ENCODE results near the gene TNXB.
"Not testable (repeated sequence)": the region's sequence is repeated elsewhere in the genome, so short reads cannot be mapped to it uniquely, and the experiment has no call there.

Gene TNXB

GRCh38 chr6:32056254-32056653 is 52.9 kb downstream of the TNXB start:
- DNase-seq, result no peak

- DNase-seq, result not testable (repeated sequence)
These were observed 53.4 kb downstream of the TNXB start for GRCh38 chr6:32055756-32056155.

- DNase-seq, result not testable (repeated sequence)
These were observed 55.8 kb downstream of the TNXB start for GRCh38 chr6:32053314-32053713.

DNA sequence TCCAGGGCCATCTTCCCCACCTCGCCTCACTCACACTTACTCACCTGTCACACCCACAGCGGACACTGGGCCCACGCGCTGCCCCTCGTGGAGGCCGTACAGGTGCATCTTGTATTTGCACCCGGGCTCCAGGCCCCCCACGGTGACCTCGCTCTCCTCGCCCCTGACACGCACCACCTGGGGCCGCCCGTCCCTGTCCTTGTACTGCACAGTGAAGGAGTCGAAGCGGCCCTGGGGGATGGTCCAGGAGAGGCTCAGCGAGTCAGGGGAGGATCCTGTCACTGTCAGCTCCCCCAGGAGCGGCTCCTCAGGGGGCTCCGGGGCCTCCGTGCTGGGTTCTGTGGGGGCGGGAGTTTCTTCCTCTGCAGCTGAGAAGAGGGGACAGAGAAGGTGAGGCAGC is 56.5 kb downstream of the TNXB start:
- DNase-seq, result not testable (repeated sequence)

- DNase-seq, result no peak
These were observed 58.6 kb downstream of the TNXB start for GRCh38 chr6:32050562-32050961.

DNA sequence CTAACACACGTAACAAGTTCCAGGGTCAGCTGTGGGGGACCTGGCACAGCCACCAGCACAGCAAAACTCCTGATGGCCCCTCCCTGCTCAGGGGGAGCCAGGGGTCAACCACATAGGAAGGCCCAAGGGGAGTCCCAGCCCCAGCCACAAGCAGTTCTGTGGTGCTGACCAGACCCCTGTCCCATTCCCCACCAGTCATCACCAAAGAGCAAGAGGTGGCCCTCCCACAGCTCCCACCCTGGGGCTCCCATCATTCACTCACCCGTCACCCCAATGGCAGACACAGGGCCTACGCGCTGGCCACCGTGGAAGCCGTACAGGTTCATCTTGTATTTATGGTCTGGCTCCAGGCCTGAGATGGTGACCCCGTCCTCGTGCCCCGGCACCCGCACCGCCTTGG is 59.4 kb downstream of the TNXB start:
- DNase-seq, result not testable (repeated sequence)

DNA sequence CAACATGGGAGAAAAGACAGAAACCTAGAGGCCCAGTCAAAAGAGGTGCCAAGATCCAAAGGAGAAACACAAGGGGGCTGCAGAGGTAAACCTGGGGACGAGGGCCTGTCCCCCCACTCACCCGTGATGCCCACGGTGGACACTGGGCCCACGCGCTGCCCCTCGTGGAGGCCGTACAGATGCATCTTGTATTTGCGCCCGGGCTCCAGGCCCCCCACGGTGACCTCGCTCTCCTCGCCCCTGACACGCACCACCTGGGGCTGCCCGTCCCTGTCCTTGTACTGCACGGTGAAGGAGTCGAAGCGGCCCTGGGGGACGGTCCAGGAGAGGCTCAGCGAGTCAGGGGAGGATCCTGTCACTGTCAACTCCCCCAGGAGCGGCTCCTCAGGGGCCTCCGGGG is 60.0 kb downstream of the TNXB start:
- not testable (repeated sequence) for DNase-seq

DNA sequence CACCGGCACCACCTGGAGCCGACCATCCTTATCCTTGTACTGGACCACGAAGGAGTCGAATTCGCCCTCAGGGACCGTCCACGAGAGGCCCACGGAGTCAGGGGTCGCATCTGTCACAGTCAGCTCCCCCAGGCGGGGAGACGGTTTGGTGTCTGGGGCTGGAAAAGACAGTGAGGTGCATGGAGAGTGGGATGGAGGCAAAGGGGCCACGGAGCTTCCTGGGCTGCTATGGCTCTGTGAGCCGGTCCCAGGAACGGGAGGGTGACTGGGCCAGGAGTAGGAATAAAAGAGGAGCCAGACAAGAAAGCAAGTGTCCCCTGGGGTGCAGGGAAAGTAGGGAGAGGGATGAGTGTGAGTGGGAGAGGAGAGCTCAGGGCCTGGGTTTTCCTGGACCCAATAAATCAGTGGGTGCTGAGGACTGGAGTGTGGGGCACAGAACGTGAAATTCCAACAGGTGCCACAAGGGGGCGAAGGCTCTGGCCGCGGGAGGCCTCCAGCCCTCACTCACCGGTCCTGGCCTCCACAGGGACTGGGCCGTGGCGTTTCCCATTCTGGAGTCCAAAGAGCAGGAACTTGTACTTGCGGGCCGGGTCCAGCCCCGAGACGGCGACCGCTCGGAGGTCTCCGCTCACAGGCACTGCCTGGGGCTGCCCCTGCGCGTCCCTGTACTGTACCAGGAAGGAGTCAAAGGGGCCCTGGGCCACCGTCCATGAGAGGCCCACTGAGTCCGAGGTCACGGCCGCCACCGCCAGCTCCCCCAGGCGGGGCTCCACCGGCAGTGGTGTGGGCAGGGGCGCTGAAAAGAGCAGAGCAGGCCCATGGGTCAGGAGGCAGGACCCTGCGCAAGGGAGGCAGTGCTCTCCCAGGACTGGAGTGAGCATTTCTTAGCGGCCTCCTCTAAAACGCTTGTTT is 61.0 kb downstream of the TNXB start:
- DNase-seq, result peak; percentile 74

DNA sequence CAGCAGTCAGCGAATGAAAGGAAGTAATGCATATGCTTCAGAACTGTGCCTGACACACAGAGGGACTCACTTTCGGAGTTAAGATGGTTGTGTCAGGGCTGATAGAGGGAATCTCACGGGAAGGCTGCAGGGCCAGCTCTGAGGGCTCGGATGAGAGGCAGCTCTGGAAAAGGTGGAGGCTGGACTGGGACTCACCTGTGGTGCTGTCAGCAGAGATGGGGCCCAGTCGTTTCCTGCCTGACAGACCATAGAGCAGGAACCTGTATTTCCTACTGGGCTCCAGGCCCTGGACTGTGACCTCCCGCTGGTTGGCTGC is 61.6 kb downstream of the TNXB start:
- DNase-seq, result no peak

- DNase-seq, result no peak
These were observed 62.1 kb downstream of the TNXB start for GRCh38 chr6:32047084-32047478.

DNA sequence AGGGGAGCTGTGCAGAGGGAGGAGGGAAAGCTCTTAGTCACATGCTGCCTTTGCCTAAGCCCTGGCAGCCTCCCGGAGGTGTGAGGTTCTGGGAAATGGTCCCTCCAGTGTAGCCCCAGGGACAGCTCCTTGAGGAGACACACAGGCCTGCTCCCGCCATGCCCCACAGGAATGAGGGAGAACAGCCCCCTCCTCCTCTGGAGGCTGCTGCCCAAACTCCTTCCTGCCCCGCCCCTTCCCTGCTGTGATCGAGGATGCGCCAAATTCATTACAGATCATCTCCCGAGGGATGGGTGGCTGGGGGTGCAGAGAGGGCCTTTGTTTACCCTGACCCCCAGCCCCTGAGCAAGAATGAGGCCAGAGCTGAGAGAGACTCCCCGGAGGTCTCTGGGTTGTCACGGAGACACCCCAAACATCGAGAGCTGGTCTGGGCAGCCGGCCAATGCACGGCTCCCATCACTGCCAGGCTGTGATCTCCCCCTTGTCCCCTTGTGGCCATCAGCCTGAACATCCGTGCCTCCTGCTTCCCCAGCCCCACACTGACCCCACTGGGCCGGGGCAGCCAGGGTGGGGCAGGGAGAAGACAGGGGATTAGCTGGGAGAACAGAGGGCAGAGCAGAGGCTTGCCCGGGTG is 62.6 kb downstream of the TNXB start:
- no peak for DNase-seq

- DNase-seq, result no peak
These were observed 63.2 kb downstream of the TNXB start for GRCh38 chr6:32045811-32046449.

DNA sequence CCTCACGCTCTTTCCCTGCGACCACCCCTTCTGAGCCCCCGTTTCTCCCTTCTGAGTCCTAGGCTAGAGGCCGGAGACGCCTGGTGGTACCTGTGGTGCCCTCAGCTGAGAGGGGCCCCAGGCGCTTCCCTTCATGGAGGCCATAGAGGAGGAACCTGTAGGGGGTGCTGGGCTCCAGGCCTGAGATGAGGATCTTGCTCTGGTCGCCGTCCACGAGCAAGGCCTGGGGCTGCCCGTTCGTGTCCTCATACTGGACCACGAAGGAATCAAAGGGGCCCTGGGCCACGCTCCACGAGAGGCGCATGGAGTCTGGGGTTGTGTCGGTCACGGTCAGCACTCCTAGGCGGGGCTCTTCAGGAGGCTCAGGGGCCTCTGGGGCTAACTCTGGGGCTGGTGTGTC is 64.2 kb downstream of the TNXB start:
- DNase-seq, result not testable (repeated sequence)

DNA sequence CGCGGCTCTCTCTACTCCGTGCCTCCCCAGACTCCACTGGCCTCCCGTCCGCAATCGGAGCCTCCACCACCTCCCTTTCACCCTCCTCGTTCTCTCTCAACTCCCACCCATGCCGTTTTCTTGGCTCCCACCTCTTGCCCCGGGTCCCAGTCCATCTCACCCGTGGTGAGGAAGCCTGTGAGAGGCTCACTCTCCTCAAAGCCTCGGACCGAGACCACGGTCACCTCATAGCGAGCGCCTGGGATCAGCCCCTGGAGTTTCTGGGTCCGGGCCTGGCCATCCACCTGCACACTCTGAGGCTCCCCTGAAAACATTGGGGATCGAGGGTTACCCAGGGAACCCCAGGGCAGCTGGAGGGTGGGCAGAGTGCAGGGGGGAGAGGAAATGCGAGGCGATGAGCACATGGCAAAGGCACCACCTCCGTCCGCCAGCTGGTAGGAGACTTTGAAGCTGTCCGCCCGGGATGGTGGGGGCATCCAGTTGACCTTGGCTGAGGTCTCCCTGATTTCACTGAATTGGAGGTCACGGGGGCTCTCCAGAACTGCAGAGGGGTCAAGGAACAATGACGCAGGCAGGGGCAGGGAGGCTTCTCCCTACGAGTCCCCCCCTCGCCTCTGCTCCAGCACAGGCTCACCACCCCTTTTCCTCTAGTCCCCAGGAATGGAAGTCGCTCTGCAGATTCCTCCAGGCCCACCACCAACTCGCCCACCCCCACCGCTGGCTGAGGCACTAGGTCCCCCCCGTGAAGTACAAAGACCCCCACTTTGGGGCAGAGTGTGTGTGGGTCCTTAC is 65.4 kb downstream of the TNXB start:
- not testable (repeated sequence) for DNase-seq

DNA sequence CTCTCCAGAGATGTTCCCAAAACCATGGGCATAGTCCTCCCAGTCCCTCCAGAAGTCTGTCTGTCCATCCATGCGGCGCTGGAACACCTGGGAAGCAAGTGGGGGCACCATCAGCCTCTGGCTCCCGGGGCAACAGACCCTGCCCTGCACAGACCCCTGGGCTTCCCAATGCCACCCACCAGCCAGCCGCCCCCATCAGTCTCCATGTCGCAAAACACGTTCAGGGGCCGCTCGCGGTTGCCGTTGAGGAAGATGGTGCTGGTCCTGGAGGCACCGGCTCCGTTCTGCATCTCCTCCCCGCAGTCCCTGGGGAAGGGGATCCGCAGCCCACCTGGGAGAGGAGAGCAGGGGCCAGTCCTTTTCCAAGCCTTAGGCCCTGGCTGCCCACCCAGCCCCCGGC is 66.9 kb downstream of the TNXB start:
- DNase-seq, result not testable (repeated sequence)

DNA sequence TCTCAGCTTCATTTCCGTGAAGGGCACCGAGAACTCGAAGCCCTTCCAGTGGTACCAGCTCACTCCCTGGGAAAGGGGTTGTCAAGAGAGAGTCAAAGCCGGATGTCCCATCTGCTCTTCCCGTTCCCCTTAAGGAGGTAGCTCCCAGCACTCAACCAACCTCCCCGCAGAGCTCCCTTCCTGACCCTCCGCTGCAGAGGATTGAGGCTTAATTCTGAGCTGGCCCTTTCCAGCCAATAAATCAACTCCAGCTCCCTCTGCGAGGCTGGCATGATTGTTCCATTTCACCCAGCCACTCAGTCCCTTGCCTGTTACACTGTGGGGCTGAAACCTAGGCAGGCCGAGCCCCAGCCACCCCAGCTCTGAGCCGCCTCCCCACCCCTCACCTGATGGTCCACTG is 67.8 kb downstream of the TNXB start:
- not testable (repeated sequence) for DNase-seq

GRCh38 chr6:32041050-32041321 is 68.2 kb downstream of the TNXB start:
- DNase-seq, result not testable (repeated sequence)

DNA sequence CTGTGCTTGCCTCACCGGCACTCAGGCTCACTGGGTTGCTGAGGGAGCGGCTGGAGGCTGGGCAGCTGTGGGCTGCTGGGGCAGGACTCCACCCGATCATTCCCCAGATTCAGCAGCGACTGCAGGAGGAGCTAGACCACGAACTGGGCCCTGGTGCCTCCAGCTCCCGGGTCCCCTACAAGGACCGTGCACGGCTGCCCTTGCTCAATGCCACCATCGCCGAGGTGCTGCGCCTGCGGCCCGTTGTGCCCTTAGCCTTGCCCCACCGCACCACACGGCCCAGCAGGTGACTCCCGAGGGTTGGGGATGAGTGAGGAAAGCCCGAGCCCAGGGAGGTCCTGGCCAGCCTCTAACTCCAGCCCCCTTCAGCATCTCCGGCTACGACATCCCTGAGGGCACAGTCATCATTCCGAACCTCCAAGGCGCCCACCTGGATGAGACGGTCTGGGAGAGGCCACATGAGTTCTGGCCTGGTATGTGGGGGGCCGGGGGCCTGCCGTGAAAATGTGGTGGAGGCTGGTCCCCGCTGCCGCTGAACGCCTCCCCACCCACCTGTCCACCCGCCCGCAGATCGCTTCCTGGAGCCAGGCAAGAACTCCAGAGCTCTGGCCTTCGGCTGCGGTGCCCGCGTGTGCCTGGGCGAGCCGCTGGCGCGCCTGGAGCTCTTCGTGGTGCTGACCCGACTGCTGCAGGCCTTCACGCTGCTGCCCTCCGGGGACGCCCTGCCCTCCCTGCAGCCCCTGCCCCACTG is 68.7 kb downstream of the TNXB start:
- DNase-seq, result not testable (repeated sequence)

GRCh38 chr6:32039321-32040274 is 69.5 kb downstream of the TNXB start:
- DNase-seq, result not testable (repeated sequence)

DNA sequence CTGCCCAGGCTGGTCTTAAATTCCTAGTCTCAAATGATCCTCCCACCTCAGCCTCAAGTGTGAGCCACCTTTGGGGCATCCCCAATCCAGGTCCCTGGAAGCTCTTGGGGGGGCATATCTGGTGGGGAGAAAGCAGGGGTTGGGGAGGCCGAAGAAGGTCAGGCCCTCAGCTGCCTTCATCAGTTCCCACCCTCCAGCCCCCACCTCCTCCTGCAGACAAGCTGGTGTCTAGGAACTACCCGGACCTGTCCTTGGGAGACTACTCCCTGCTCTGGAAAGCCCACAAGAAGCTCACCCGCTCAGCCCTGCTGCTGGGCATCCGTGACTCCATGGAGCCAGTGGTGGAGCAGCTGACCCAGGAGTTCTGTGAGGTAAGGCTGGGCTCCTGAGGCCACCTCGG is 70.3 kb downstream of the TNXB start:
- not testable (repeated sequence) for DNase-seq

Measured in stimulated activated CD4-positive, alpha-beta T cell treated with anti-CD3 and anti-CD28 coated beads, Interleukin-4, amount 100 ng/mL, for 1 hour (primary cell).